IMR-90 (cell line): ENCODE measurements around the gene RFPL1. TPM values are rescaled to one million over a fixed set of nuclear protein-coding genes. Genes with fewer than 3 reads are reported as not detected.
A peak's percentile ranks its signal among the peaks of the same experiment; 100 is the strongest.

ENCODE experiments used
- ATAC-seq: fragments of 200-7000 bp; cut with Tn5 transposase; 2 replicates; pipeline ENCODE4 v1.9.1; 2020; ENCODE audit warnings: low read depth, mild to moderate bottlenecking, moderate library complexity
- BruUV-seq: library from RNA; stranded (reverse); fragments of 400-500 nt; replicated peaks from 2 replicates; lab custom pipeline; 2021; lab: Mats Ljungman, UMichigan
- CTCF ChIA-PET: fragments of 300-600 bp; formaldehyde crosslinking; extraction: SDS; loops from one replicate; lab custom pipeline; 2021; ENCODE audit warnings: antibody characterized with exemption; lab: Yijun Ruan, JAX
- POLR2A ChIA-PET: fragments of 300-600 bp; sonication (Branson Sonifier 250); formaldehyde crosslinking; loops from one replicate; lab custom pipeline; 2022; ENCODE audit warnings: antibody characterized with exemption; ENCODE audit not compliant: unreplicated experiment; lab: Charles Lee
- DNase-seq: peaks from one replicate; pipeline ENCODE4 v3.0.0; 2013
- H2AFZ ChIP-seq: replicated peaks from 2 replicates; pipeline ENCODE3; 2013; ENCODE audit warnings: low read length, mild to moderate bottlenecking; ENCODE audit not compliant: poor library complexity
- H2AK5ac ChIP-seq: 2 replicates; pipeline ENCODE4 v1.6.1; 2013; ENCODE audit warnings: low read depth, low read length, inconsistent platforms
- H2AK9ac ChIP-seq: replicated peaks from 2 replicates; pipeline ENCODE3; 2013; ENCODE audit warnings: mild to moderate bottlenecking, low read depth, low read length, moderate library complexity; ENCODE audit not compliant: poor library complexity
- H2BK120ac ChIP-seq: 2 replicates; pipeline ENCODE4 v1.6.1; 2013; ENCODE audit warnings: low read depth, low read length, inconsistent platforms
- H2BK15ac ChIP-seq: 3 replicates; pipeline ENCODE4 v1.6.1; 2013; ENCODE audit warnings: low read depth, low read length, inconsistent platforms
- H2BK20ac ChIP-seq: 2 replicates; pipeline ENCODE4 v1.6.1; 2013; ENCODE audit warnings: low read depth, mild to moderate bottlenecking, inconsistent platforms, low read length, moderate library complexity
- H2BK5ac ChIP-seq: 2 replicates; pipeline ENCODE4 v1.6.1; 2013; ENCODE audit warnings: mild to moderate bottlenecking, low read depth, low read length, inconsistent platforms; ENCODE audit not compliant: poor library complexity, severe bottlenecking
- H3K14ac ChIP-seq: replicated peaks from 2 replicates; pipeline ENCODE4 v1.6.1; 2013; ENCODE audit warnings: low read depth, low read length, inconsistent platforms
- H3K18ac ChIP-seq: 2 replicates; pipeline ENCODE4 v1.6.1; 2013; ENCODE audit warnings: low read depth, low read length, control low read depth
- H3K23ac ChIP-seq: 2 replicates; pipeline ENCODE4 v1.6.1; 2013; ENCODE audit warnings: low read depth, low read length, inconsistent platforms
- H3K27ac ChIP-seq: 2 replicates; pipeline ENCODE4 v1.5.1; 2013; ENCODE audit warnings: mild to moderate bottlenecking, control low read depth, low read length; ENCODE audit not compliant: insufficient read depth
- H3K27me3 ChIP-seq: 2 replicates; pipeline ENCODE4 v1.6.1; 2013; ENCODE audit warnings: low read length; ENCODE audit not compliant: control insufficient read depth, insufficient read depth
- H3K36me3 ChIP-seq: 2 replicates; pipeline ENCODE4 v1.6.1; 2013; ENCODE audit warnings: low read length, mixed read lengths; ENCODE audit not compliant: control insufficient read depth, insufficient read depth
- H3K4ac ChIP-seq: 2 replicates; pipeline ENCODE4 v1.6.1; 2013; ENCODE audit warnings: low read depth, low read length, inconsistent platforms
- H3K4me1 ChIP-seq: 2 replicates; pipeline ENCODE4 v1.6.1; 2013; ENCODE audit warnings: low read length, mixed read lengths; ENCODE audit not compliant: control insufficient read depth, insufficient read depth
- H3K4me2 ChIP-seq: 2 replicates; pipeline ENCODE4 v1.6.1; 2013; ENCODE audit warnings: low read depth, mild to moderate bottlenecking, control low read depth, low read length, moderate library complexity
- H3K4me3 ChIP-seq: 2 replicates; pipeline ENCODE4 v1.5.1; 2013; ENCODE audit warnings: low read depth, mild to moderate bottlenecking, control low read depth, low read length, moderate library complexity; ENCODE audit not compliant: insufficient read depth
- H3K56ac ChIP-seq: 2 replicates; pipeline ENCODE4 v1.6.1; 2013; ENCODE audit warnings: low read length, inconsistent platforms; ENCODE audit not compliant: insufficient read depth; ENCODE audit errors: extremely low read depth
- H3K79me1 ChIP-seq, 2 experiments: 2 replicates each; pipeline ENCODE4 v1.6.1; 2013; ENCODE audit warnings: low read length in 2 of 2, inconsistent platforms in 1 of 2, low read depth in 1 of 2
- H3K9ac ChIP-seq: 2 replicates; pipeline ENCODE4 v1.6.1; 2013; ENCODE audit warnings: low read depth, low read length, control low read depth
- H3K9me1 ChIP-seq: 2 replicates; pipeline ENCODE4 v1.6.1; 2013; ENCODE audit warnings: low read length, inconsistent platforms; ENCODE audit not compliant: insufficient read depth
- H3K9me3 ChIP-seq: 2 replicates; pipeline ENCODE4 v1.6.1; 2013; ENCODE audit warnings: low read length; ENCODE audit not compliant: control insufficient read depth, insufficient read depth
- H4K20me1 ChIP-seq: 2 replicates; pipeline ENCODE4 v1.6.1; 2013; ENCODE audit warnings: low read length, inconsistent platforms; ENCODE audit not compliant: insufficient read depth
- H4K5ac ChIP-seq: 2 replicates; pipeline ENCODE4 v1.6.1; 2013; ENCODE audit warnings: mild to moderate bottlenecking, low read depth, low read length, control low read depth
- H4K8ac ChIP-seq, 2 experiments: 2 replicates each; pipeline ENCODE4 v1.6.1; 2013; ENCODE audit warnings: low read depth in 2 of 2, low read length in 2 of 2, control low read depth in 1 of 2, inconsistent platforms in 1 of 2
- H4K91ac ChIP-seq: 2 replicates; pipeline ENCODE4 v1.6.1; 2013; ENCODE audit warnings: low read depth, low read length, inconsistent platforms; ENCODE audit not compliant: insufficient read depth
- BHLHE40 ChIP-seq: fragments of 150-350 bp; IDR thresholded peaks from 2 replicates; pipeline ENCODE4 v1.6.1; 2016; ENCODE audit warnings: mild to moderate bottlenecking, low read depth, low read length
- CEBPB ChIP-seq: IDR thresholded peaks from 2 replicates; pipeline ENCODE4 v1.6.1; 2012; ENCODE audit warnings: low read depth, low read length, improper control_type of control experiment
- CHD1 ChIP-seq: IDR thresholded peaks from 2 replicates; pipeline ENCODE4 v1.6.1; 2012; ENCODE audit warnings: low read depth, low read length, improper control_type of control experiment
- CTCF ChIP-seq: conservative IDR thresholded peaks from 2 replicates; pipeline ENCODE4 v1.5.1; 2012; ENCODE audit warnings: mild to moderate bottlenecking, low read depth, low read length, improper control_type of control experiment
- FOS ChIP-seq: fragments of 150-350 bp; IDR thresholded peaks from 2 replicates; pipeline ENCODE4 v1.6.1; 2016; ENCODE audit warnings: low read depth, low read length
- MAFK ChIP-seq: IDR thresholded peaks from 2 replicates; pipeline ENCODE4 v1.6.1; 2012; ENCODE audit warnings: low read depth, low read length, improper control_type of control experiment
- MAZ ChIP-seq: IDR thresholded peaks from 2 replicates; pipeline ENCODE4 v1.6.1; 2012; ENCODE audit warnings: low read depth, mild to moderate bottlenecking, low read length, improper control_type of control experiment, moderate library complexity, borderline replicate concordance
- MXI1 ChIP-seq: IDR thresholded peaks from 2 replicates; pipeline ENCODE4 v1.6.1; 2012; ENCODE audit warnings: low read depth, mild to moderate bottlenecking, low read length, moderate library complexity, borderline replicate concordance
- NFE2L2 ChIP-seq: fragments of 150-350 bp; IDR thresholded peaks from 2 replicates; pipeline ENCODE4 v1.6.1; 2016; ENCODE audit warnings: low read depth, mild to moderate bottlenecking, low read length
- POLR2A ChIP-seq: IDR thresholded peaks from 2 replicates; pipeline ENCODE4 v1.6.1; 2012; ENCODE audit warnings: mild to moderate bottlenecking, low read depth, low read length
- RAD21 ChIP-seq: IDR thresholded peaks from 2 replicates; pipeline ENCODE4 v1.6.1; 2012; ENCODE audit warnings: low read length, improper control_type of control experiment
- RCOR1 ChIP-seq: IDR thresholded peaks from 2 replicates; pipeline ENCODE4 v1.6.1; 2012; ENCODE audit warnings: mild to moderate bottlenecking, low read length, improper control_type of control experiment; ENCODE audit not compliant: insufficient replicate concordance
- RFX5 ChIP-seq: IDR thresholded peaks from 2 replicates; pipeline ENCODE4 v1.8.0; 2012; ENCODE audit warnings: low read depth, mild to moderate bottlenecking, low read length, moderate library complexity
- SMC3 ChIP-seq: fragments of 150-350 bp; IDR thresholded peaks from 2 replicates; pipeline ENCODE4 v1.6.1; 2016; ENCODE audit warnings: low read depth, mild to moderate bottlenecking, antibody characterized with exemption, low read length, moderate library complexity
- WGBS, 2 experiments: methylation state at CpG; one replicate each; pipeline versions ENCODE4 v1.1.5 to v1.1.7; 2013; ENCODE audit warnings: missing lambda C conversion rate in 2 of 2; ENCODE audit not compliant: insufficient read length in 1 of 2; ENCODE audit errors: extremely low coverage in 2 of 2; 5-methylcytosine and 5-hydroxymethylcytosine counted together
- dilution Hi-C: fragments of 300-500 bp; cut with HindIII; formaldehyde crosslinking; loops from one replicate; pipeline ENCODE4 v1.14.3; 2018; ENCODE audit warnings: low sequenced_read_pairs; ENCODE audit not compliant: unreplicated experiment
- in situ Hi-C: fragments of 300-500 bp; cut with MboI; formaldehyde crosslinking; loops from 3 replicates; pipeline ENCODE4 v1.14.3; 2019; ENCODE audit warnings: low sequenced_read_pairs, inconsistent platforms, mixed read lengths
- intact Hi-C: fragments of 100-400 bp; cut with micrococcal nuclease; formaldehyde crosslinking; loops from 2 replicates; pipeline ENCODE4 v1.10.0; 2022
- polyA plus RNA-seq, 3 experiments: library from polyadenylated mRNA; depleted of rRNA; stranded (reverse); fragments of >200 nt; gene quantifications; 2 replicates each; pipeline ENCODE4 v1.2.3, GENCODE V29; 2012; ENCODE audit warnings: low replicate concordance in 1 of 3
- total RNA-seq: library from RNA; depleted of rRNA; stranded (reverse); fragments of >200 nt; gene quantifications from 2 replicates; pipeline ENCODE4 v1.2.3, GENCODE V29; 2012
- TF ChIP-seq, protein P1 (sequence below): fragments of 150-350 bp; IDR thresholded peaks from 2 replicates; pipeline ENCODE4 v1.6.1; 2017; ENCODE audit warnings: mild to moderate bottlenecking, antibody characterized with exemption, low read length, low read depth

Gene RFPL1
- total and polyA plus RNA-seq, 2 of the 4 experiments (the other 2 are of a cell fraction) = not detected

- Histone ChIP-seq H3K79me1 (no peaks in the 10 kb centered on the region), H2AFZ (peak overlapping the region; percentile 87), H4K20me1 (no peaks in the 10 kb centered on the region), H3K56ac (no peak overlapping the region), H4K8ac (no peak overlapping the region), H3K9me1 (no peaks in the 10 kb centered on the region), H3K4me1 (no peaks in the 10 kb centered on the region; the same call in 1 of the 2 replicates), H3K27me3 (peaks cover 44% of the 10 kb centered on the region), H2BK5ac (no peak overlapping the region), H3K9ac (no peak overlapping the region), H4K5ac (no peak overlapping the region), H3K4me2 (peak overlapping the region; percentile 70), H2BK20ac (no peak overlapping the region), H2AK5ac (no peak overlapping the region), H3K4me3 (peak overlapping the region; percentile 37), H2AK9ac (no peak overlapping the region), H3K27ac (no peak overlapping the region), H3K23ac (no peak overlapping the region), H4K91ac (no peak overlapping the region), H2BK15ac (no peak overlapping the region), H3K14ac (no peak overlapping the region), H3K18ac (no peak overlapping the region), H3K36me3 (no peaks in the 10 kb centered on the region), H2BK120ac (no peak overlapping the region), H3K4ac (no peak overlapping the region), H3K9me3 (no peaks in the 10 kb centered on the region)
- peak; percentile 71 for ATAC-seq
- dilution Hi-C loops = no loop called here
- CTCF ChIA-PET = interaction anchor here (0.6 to 1.3 kb wide), 4 partner anchors 13 to 142 kb away, joined by 3 to 4 read pairs (median 3); no protein-coding TSS in a partner anchor
- BruUV-seq = no TSS peak
- POLR2A ChIA-PET = no interaction called here
- in situ Hi-C loops = no loop called here
- peak; percentile 24 for DNase-seq
- WGBS, 2 experiments = 15% methylated on average over 28 of the region's 54 CpGs; no CpG with 5 or more reads in 1 of the 2 experiments
- intact Hi-C loops = no loop called here
- TF ChIP-seq CEBPB (no peak), RFX5 (no peak), MXI1 (no peak), POLR2A (no peak), BHLHE40 (no peak), RAD21 (peak; percentile 49), MAZ (no peak), NFE2L2 (no peak), CHD1 (no peak), MAFK (no peak), SMC3 (no peak), RCOR1 (no peak), FOS (no peak), CTCF (peak; percentile 74)
- TF ChIP-seq, protein P1, sequence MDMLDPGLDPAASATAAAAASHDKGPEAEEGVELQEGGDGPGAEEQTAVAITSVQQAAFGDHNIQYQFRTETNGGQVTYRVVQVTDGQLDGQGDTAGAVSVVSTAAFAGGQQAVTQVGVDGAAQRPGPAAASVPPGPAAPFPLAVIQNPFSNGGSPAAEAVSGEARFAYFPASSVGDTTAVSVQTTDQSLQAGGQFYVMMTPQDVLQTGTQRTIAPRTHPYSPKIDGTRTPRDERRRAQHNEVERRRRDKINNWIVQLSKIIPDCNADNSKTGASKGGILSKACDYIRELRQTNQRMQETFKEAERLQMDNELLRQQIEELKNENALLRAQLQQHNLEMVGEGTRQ = no peak
These were observed 31.9 kb downstream of the RFPL1 start for GRCh38 chr22:29470159-29470855.
